Peyer's patch (tissue), 4 donors: Measurements from ENCODE around the gene NOL3.

Source experiments
- CTCF ChIP-seq, 6 experiments: fragments of 450-650 bp in 4 of 6; fragments of 200-600 bp in 2 of 6; sonication (generic) in 1 of 6; IDR thresholded peaks; one replicate each; pipeline ENCODE4 v1.5.1; 2017 to 2019; ENCODE audit warnings: antibody characterized with exemption in 6 of 6, mild to moderate bottlenecking in 3 of 6, moderate library complexity in 1 of 6
- POLR2A ChIP-seq, 2 donors: fragments of 450-650 bp; IDR thresholded peaks; one replicate each; pipeline ENCODE4 v1.5.1; 2017; ENCODE audit warnings: antibody characterized with exemption in 2 of 2, mild to moderate bottlenecking in 2 of 2, moderate library complexity in 2 of 2

GRCh38 chr16:67144943-67145342, 25.4 kb upstream of the NOL3 start:
- TF ChIP-seq POLR2A (IDR thresholded peaks at IDR 0.05) (no peak), CTCF (IDR thresholded peaks at IDR 0.05) (no peak)
